HG03064 (cell line): ENCODE results near the gene SLC25A48.

Experiments
- ATAC-seq: cut with Tn5 transposase; IDR thresholded peaks from one replicate; pipeline ENCODE4 v1.9.1; 2021; ENCODE audit warnings: low read depth; ENCODE audit not compliant: unreplicated experiment

The SLC25A48 gene

GRCh38 chr5:135913713-135914626, 79.5 kb downstream of the SLC25A48 start:
- ATAC-seq: no peak

- ATAC-seq: no peak
Measured at GRCh38 chr5:135915466-135916001, 81.1 kb downstream of the SLC25A48 start.

- ATAC-seq: no peak
Measured at GRCh38 chr5:135916638-135917263, 82.3 kb downstream of the SLC25A48 start.

- no peak for ATAC-seq
Measured at GRCh38 chr5:135920199-135920598, 85.7 kb downstream of the SLC25A48 start.

GRCh38 chr5:135921388-135921787, 86.9 kb downstream of the SLC25A48 start:
- no peak for ATAC-seq

GRCh38 chr5:135930029-135930948, 95.8 kb downstream of the SLC25A48 start:
- ATAC-seq: no peak

- ATAC-seq: no peak
Measured at GRCh38 chr5:135930949-135931295, 96.5 kb downstream of the SLC25A48 start.

GRCh38 chr5:135934939-135935338, 100.5 kb downstream of the SLC25A48 start:
- ATAC-seq: no peak

- ATAC-seq: no peak
Measured at GRCh38 chr5:135937245-135937911, 102.9 kb downstream of the SLC25A48 start.
